ACC112 (cell line): ENCODE results near the gene ROBO1.

Experiments used
- H2AFZ ChIP-seq: fragments of 200-600 bp; sonication (generic); one replicate; pipeline ENCODE4 v1.6.0; 2017; ENCODE audit warnings: antibody characterized with exemption, low read length; ENCODE audit not compliant: unreplicated experiment
- H3K27ac ChIP-seq: fragments of 200-600 bp; sonication (generic); 2 replicates; pipeline ENCODE4 v1.5.1; 2014; ENCODE audit warnings: low read depth, mild to moderate bottlenecking, antibody characterized with exemption, low read length, moderate library complexity
- H3K27me3 ChIP-seq: fragments of 200-600 bp; sonication (generic); 2 replicates; pipeline ENCODE4 v1.6.1; 2014; ENCODE audit warnings: mild to moderate bottlenecking, antibody characterized with exemption, low read length, moderate library complexity, mixed read lengths; ENCODE audit not compliant: insufficient read depth
- H3K36me3 ChIP-seq: fragments of 200-600 bp; sonication (generic); 2 replicates; pipeline ENCODE4 v1.6.1; 2016; ENCODE audit warnings: mild to moderate bottlenecking, antibody characterized with exemption, low read length, moderate library complexity, mixed read lengths; ENCODE audit not compliant: insufficient read depth
- H3K4me1 ChIP-seq: fragments of 200-600 bp; sonication (generic); one replicate; pipeline ENCODE4 v1.6.1; 2016; ENCODE audit warnings: low read length, mixed read lengths; ENCODE audit not compliant: insufficient read depth, unreplicated experiment, control insufficient read depth
- H3K4me3 ChIP-seq: fragments of 200-600 bp; sonication (generic); 2 replicates; pipeline ENCODE4 v1.5.1; 2014; ENCODE audit warnings: mild to moderate bottlenecking, low read depth, low read length
- H3K79me2 ChIP-seq: fragments of 200-600 bp; sonication (generic); one replicate; pipeline ENCODE4 v1.6.0; 2016; ENCODE audit warnings: low read length; ENCODE audit not compliant: control insufficient read depth, unreplicated experiment, insufficient read depth

Gene ROBO1

DNA sequence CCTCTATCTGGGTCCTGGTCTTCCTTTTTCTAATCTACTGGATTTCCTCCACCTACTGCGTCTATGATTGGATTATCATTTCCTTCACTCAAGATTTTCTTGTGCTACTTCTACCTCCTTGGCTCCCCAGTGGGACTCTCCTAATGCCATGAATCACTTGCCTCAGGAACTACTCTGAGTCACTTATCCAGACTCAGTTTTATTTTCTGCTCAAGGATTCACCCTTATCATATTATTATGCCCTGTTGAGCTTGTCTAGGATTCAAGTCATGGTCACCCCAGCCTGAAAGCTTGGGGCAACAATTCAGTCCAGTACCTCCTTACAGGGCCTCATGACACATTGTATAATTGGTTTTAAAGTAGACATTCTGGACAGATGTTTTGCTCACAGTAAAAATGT, 968.1 kb downstream of the ROBO1 start:
- Histone ChIP-seq H3K36me3 (no peaks in the 10 kb centered on the region), H3K79me2 (no peaks in the 10 kb centered on the region), H3K27me3 (no peaks in the 10 kb centered on the region), H3K4me1 (peaks cover 18% of the 10 kb centered on the region), H3K27ac (no peak overlapping the region), H3K4me3 (no peak overlapping the region), H2AFZ (no peak overlapping the region)

DNA sequence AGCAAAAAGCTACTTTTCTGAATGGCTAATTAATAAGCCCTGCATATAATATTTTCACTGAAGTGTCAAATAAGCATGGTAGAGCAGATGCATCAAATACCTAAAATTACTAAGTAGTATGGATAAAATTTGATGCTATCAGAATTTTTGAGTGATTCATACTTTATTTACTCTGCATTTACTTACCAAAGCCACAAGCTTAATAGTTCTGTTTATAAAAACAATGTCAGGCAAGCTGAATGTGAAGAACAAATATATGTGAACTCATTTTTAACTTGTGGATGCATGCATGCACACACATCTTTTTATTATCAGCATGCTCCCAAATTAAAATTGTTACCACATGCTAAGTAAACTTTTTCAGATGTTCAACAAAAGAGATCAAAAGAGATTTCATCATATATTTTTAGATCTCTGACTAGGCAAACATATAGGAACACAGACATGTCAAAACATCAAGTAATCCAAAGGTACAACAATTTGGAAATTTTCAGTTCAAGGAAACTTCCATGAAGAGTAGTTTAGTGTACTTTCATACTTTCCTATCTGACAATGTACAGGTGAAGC, 969.4 kb downstream of the ROBO1 start:
- Histone ChIP-seq H2AFZ (no peak overlapping the region), H3K36me3 (no peaks in the 10 kb centered on the region), H3K4me3 (no peak overlapping the region), H3K4me1 (peaks cover 12% of the 10 kb centered on the region), H3K27ac (no peak overlapping the region), H3K79me2 (no peaks in the 10 kb centered on the region), H3K27me3 (no peaks in the 10 kb centered on the region)

DNA sequence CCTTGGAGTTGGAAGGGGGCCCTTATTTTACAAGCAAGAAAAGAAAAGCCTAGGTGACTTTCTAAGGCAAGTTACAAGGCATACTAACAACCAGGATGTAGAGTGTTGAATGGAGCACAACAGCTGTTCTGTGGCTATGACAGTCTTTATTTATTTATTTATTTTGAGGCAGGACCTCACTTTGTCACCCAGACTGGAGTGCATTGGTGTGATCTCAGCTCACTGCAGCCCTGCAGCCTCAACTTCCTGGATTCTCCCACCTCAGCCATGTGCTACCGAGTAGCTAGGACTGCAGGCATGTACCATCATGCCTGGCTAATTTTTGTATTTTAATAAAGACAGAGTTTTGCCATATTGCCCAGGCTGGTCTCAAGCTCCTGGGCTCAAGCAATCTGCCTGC, 973.4 kb downstream of the ROBO1 start:
- H3K27me3 ChIP-seq: no peaks in the 10 kb centered on the region
- H3K27ac ChIP-seq: no peak overlapping the region
- H2AFZ ChIP-seq: no peak overlapping the region
- H3K4me3 ChIP-seq: no peak overlapping the region
- H3K4me1 ChIP-seq: no peaks in the 10 kb centered on the region
- no peaks in the 10 kb centered on the region for H3K36me3 ChIP-seq
- no peaks in the 10 kb centered on the region for H3K79me2 ChIP-seq

DNA sequence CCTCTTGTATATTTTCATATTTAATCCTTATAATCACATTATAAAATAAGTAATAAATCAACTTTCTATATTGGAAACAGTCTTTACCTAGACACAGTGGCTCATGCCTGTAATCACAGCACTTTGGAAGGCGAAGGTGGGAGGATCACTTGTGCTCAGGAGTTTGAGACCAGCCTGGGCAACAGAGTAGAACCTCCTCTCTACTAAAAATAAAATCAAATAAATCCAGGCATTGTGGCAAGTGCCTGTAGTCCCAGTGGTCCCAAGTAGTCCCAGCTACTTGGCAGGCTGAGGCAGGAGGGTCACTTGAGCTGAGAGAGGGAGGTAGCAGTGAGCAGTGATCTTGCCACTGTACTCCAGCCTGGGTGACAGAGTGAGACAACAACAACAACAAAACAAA, 975.1 kb downstream of the ROBO1 start:
- Histone ChIP-seq H2AFZ (no peak overlapping the region), H3K27me3 (no peaks in the 10 kb centered on the region), H3K79me2 (no peaks in the 10 kb centered on the region), H3K4me3 (no peak overlapping the region), H3K4me1 (no peaks in the 10 kb centered on the region), H3K36me3 (no peaks in the 10 kb centered on the region), H3K27ac (no peak overlapping the region)

DNA sequence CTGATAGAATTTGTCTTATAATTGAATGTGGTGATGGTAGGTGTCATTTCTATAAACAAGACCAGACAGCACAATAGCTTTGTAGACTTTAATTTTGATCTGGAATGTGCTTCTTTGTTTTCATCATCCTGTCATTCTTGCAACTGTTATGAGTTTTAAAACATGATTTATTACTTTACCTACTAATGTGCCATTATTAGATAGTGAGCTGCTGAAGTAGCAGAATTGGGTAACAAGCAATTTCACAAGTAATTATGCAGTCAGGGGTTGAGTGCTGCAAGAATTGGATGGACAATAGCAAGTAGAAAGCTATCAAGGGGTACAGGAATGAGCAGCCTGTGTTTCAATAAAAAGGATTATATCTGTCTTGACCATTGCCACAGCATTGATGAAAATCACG, 975.6 kb downstream of the ROBO1 start:
- Histone ChIP-seq H3K79me2 (no peaks in the 10 kb centered on the region), H2AFZ (no peak overlapping the region), H3K4me1 (no peaks in the 10 kb centered on the region), H3K4me3 (no peak overlapping the region), H3K36me3 (no peaks in the 10 kb centered on the region), H3K27ac (no peak overlapping the region), H3K27me3 (no peaks in the 10 kb centered on the region)

DNA sequence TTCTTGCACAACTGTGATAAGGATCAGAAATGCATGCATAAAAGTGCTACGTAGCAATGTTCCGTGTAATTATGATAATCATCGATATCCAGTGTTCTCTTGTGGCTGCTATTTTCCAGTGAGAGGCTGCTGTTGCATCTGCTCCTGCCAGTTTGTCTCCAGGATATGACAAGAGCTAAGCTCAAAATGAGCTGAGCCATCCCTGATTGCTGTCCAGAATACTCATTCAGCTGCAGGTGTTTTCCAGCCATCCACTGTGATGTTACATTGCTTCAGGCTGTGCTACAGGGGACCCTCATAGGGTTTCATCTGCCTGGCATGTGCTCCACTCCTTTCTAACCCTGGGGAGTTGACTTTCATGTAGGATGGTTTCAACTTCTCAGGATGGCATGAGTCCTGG, 976.0 kb downstream of the ROBO1 start:
- Histone ChIP-seq H3K4me3 (no peak overlapping the region), H3K27me3 (no peaks in the 10 kb centered on the region), H3K27ac (no peak overlapping the region), H3K4me1 (no peaks in the 10 kb centered on the region), H3K79me2 (no peaks in the 10 kb centered on the region), H2AFZ (no peak overlapping the region), H3K36me3 (no peaks in the 10 kb centered on the region)

DNA sequence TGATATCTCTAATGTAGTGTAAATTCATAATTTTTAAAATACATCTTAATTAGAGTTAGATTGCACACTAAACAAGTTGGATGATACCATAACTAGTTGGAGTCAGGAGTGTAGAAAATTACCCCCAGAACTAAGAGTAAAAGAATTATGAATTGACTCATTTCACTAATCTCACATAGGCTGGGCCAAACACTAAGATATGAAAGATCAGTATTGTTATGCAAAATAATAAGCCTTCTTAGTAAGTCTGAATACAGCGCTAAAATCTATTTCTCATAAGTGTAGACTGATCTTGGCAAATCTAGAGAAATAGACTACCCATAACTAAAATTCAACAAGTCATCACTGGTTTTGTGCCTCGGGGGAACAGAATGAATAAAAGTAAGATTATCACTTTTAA, 979.0 kb downstream of the ROBO1 start:
- no peak overlapping the region for H2AFZ ChIP-seq
- H3K4me1 ChIP-seq: no peaks in the 10 kb centered on the region
- H3K27me3 ChIP-seq: no peaks in the 10 kb centered on the region
- no peaks in the 10 kb centered on the region for H3K36me3 ChIP-seq
- H3K4me3 ChIP-seq: no peak overlapping the region
- no peaks in the 10 kb centered on the region for H3K79me2 ChIP-seq
- no peak overlapping the region for H3K27ac ChIP-seq

DNA sequence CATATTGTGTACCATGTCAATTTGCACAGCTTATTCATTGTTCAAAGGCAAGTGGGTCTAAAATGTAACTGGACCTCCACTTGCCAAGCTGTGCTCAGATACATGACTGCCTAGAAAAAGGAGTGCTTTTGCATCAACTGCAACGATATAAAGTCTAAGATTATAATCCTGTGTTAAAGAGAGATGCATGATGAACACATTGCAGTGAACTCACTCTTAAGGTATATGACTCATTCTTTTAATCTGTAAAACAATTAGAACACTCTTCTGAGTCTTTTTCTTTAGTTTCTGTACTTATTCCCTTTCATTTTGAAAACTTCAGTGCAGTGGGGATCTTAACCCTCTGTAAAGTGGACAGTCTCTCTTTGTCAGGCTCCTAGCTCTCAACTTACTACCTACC, 982.8 kb downstream of the ROBO1 start:
- Histone ChIP-seq H3K4me3 (no peak overlapping the region), H3K27me3 (no peaks in the 10 kb centered on the region), H2AFZ (no peak overlapping the region), H3K79me2 (no peaks in the 10 kb centered on the region), H3K4me1 (no peaks in the 10 kb centered on the region), H3K27ac (no peak overlapping the region), H3K36me3 (no peaks in the 10 kb centered on the region)

DNA sequence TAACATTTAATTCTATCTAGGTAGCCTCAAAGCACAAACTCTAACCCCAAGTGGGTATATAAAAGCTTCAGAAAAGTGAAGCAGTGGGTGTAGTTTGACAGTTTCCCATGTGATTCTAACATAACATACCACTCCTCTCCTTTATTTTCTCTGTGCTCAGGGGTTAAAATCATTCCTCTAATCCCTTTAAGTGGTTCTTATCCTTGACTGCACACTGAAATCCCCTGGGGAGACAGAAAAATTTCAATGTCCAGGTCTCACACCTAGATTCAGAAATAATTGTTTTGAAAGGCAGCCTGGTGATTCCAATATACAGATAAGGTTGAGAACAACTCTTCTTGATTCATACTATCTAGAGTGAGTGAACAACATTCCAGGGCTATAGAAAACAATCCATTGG, 986.4 kb downstream of the ROBO1 start:
- Histone ChIP-seq H2AFZ (no peak overlapping the region), H3K27ac (no peak overlapping the region)

DNA sequence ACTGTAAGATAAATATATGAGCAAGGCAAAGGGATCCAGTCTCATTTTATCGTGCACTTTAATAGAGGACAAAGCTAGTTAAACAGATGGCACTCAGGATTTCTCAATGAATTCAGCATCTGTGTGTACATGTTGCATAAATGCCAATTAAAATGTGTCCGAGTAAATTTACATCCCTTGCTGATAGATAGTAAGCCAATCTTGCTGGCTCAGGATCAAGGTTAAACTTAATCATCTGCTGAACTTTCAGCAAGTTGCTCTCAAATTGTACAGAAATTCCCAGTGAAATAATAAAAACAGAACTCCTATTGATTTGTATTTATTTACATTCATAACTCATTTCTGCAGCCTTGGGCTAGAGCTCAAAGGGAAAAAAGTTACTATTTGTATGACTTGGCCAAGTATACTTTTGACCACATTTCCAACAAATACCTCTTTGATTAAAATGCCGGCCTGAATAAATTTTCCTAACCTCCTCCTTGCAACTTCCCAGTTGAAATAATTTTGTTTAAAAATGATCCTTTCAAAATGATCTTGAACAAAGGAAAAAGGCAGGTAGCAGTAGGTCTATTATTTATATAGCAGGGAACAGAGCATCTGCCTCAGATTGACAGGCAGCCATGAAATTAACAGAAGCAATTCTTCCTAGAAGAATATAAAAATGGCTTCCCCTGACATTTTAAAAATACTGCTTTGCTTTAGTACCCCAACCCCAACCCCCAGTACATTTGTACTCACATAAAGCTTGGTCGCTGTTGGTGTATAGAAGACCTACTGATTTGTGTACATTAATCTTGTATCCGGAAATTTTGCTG, 1001.9 kb downstream of the ROBO1 start:
- Histone ChIP-seq H3K4me3 (no peak overlapping the region), H3K79me2 (no peaks in the 10 kb centered on the region), H3K27me3 (no peaks in the 10 kb centered on the region), H3K36me3 (no peaks in the 10 kb centered on the region), H2AFZ (no peak overlapping the region), H3K27ac (no peak overlapping the region), H3K4me1 (no peaks in the 10 kb centered on the region)

More for the DNA sequence above, 986.4 kb downstream of the ROBO1 start:
- no peaks in the 10 kb centered on the region for H3K36me3 ChIP-seq
- H3K4me1 ChIP-seq: no peaks in the 10 kb centered on the region
- no peak overlapping the region for H3K4me3 ChIP-seq
- no peaks in the 10 kb centered on the region for H3K27me3 ChIP-seq
- no peaks in the 10 kb centered on the region for H3K79me2 ChIP-seq

DNA sequence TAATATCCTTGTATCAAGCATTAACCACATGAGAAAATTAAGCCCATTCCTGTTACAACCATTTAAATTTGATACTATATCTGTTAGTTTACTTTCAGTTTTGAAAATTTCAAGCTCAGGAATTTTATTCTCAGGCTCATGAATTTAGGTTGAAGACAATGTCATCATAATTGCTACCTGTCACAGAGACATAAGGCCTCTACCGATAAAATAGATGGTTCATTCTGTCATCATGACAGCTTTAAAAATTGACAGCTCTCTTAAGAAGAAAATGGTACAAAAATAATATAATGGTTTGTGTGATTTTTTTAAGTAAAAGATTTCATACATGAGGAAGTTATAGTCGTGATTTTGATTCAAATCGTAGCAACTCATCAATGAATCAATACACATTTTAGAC, 1003.2 kb downstream of the ROBO1 start:
- H3K36me3 ChIP-seq: no peaks in the 10 kb centered on the region
- H2AFZ ChIP-seq: no peak overlapping the region
- H3K79me2 ChIP-seq: no peaks in the 10 kb centered on the region
- H3K27ac ChIP-seq: no peak overlapping the region
- no peaks in the 10 kb centered on the region for H3K27me3 ChIP-seq
- no peak overlapping the region for H3K4me3 ChIP-seq
- no peaks in the 10 kb centered on the region for H3K4me1 ChIP-seq
